PC-9 (cell line): ENCODE data around the gene N4BP2L1. TPM values are rescaled to one million over a fixed set of nuclear protein-coding genes. Genes with fewer than 3 reads are reported as not detected.

Experiments used
- BruUV-seq: library from RNA; stranded (reverse); fragments of 400-500 nt; replicated peaks from 2 replicates; lab custom pipeline; 2021; lab: Mats Ljungman, UMichigan
- CTCF ChIA-PET: fragments of 300-600 bp; sonication (Branson Sonifier 250); formaldehyde crosslinking; loops from one replicate; lab custom pipeline; 2022; ENCODE audit warnings: antibody characterized with exemption; lab: Charles Lee
- POLR2A ChIA-PET: fragments of 300-600 bp; sonication (Branson Sonifier 250); formaldehyde crosslinking; loops from one replicate; lab custom pipeline; 2022; ENCODE audit warnings: antibody characterized with exemption; ENCODE audit not compliant: unreplicated experiment; lab: Charles Lee
- DNase-seq, 2 experiments: peaks; one replicate each; pipeline versions ENCODE4 v3.0.0 to v3.0.0-alpha.2; 2015 to 2022; ENCODE audit warnings: mixed read lengths in 1 of 2
- H2AFZ ChIP-seq: fragments of 200-600 bp; sonication (generic); 2 replicates; pipeline ENCODE4 v1.8.1; 2017; ENCODE audit warnings: antibody characterized with exemption
- H3F3A ChIP-seq: fragments of 200-600 bp; sonication (generic); 2 replicates; pipeline ENCODE4 v1.8.1; 2017; ENCODE audit warnings: antibody characterized with exemption, mild to moderate bottlenecking, low read depth; ENCODE audit not compliant: insufficient read depth
- H3K27ac ChIP-seq: fragments of 200-600 bp; sonication (generic); 2 replicates; pipeline ENCODE4 v1.6.1; 2016; ENCODE audit warnings: mixed run types
- H3K27me3 ChIP-seq: fragments of 200-600 bp; sonication (generic); 2 replicates; pipeline ENCODE4 v1.6.1; 2016; ENCODE audit warnings: low read depth, mixed run types; ENCODE audit not compliant: insufficient read depth
- H3K36me3 ChIP-seq: fragments of 200-600 bp; sonication (generic); 2 replicates; pipeline ENCODE4 v1.6.1; 2016; ENCODE audit warnings: low read depth, mixed run types
- H3K4me1 ChIP-seq: fragments of 200-600 bp; sonication (generic); replicated peaks from 2 replicates; pipeline ENCODE4 v1.6.1; 2016; ENCODE audit warnings: mixed run types; ENCODE audit not compliant: insufficient read depth
- H3K4me2 ChIP-seq: fragments of 200-600 bp; sonication (generic); 2 replicates; pipeline ENCODE4 v1.6.1; 2017; ENCODE audit warnings: mixed run types
- H3K4me3 ChIP-seq: fragments of 200-600 bp; sonication (generic); 2 replicates; pipeline ENCODE4 v1.6.1; 2016; ENCODE audit warnings: mixed run types
- H3K79me2 ChIP-seq: fragments of 200-600 bp; sonication (generic); 2 replicates; pipeline ENCODE4 v1.6.1; 2017; ENCODE audit warnings: low read depth, mixed run types
- H3K9me2 ChIP-seq: fragments of 200-600 bp; sonication (generic); 2 replicates; pipeline ENCODE4 v1.8.1; 2017; ENCODE audit warnings: mild to moderate bottlenecking; ENCODE audit not compliant: insufficient read depth
- H3K9me3 ChIP-seq: fragments of 200-600 bp; sonication (generic); 2 replicates; pipeline ENCODE4 v1.8.1; 2016; ENCODE audit warnings: low read depth; ENCODE audit not compliant: insufficient read depth
- H4K20me1 ChIP-seq: fragments of 200-600 bp; sonication (generic); 2 replicates; pipeline ENCODE4 v1.8.1; 2017; ENCODE audit not compliant: insufficient read depth
- CTCF ChIP-seq: fragments of 200-600 bp; sonication (generic); conservative IDR thresholded peaks from 2 replicates; pipeline ENCODE4 v1.6.1; 2017; ENCODE audit warnings: mixed run types, antibody characterized with exemption, mild to moderate bottlenecking, moderate library complexity
- EZH2 ChIP-seq: fragments of 200-600 bp; sonication (generic); IDR thresholded peaks from 2 replicates; pipeline ENCODE4 v1.8.0; 2017; ENCODE audit warnings: antibody characterized with exemption, low read depth
- intact Hi-C: fragments of 100-400 bp; cut with micrococcal nuclease; formaldehyde crosslinking; loops from one replicate; pipeline ENCODE4 v1.10.0; 2022; ENCODE audit not compliant: unreplicated experiment
- total RNA-seq: library from RNA; stranded (reverse); gene quantifications from 2 replicates; pipeline ENCODE4 v1.2.3, GENCODE V29; 2021

N4BP2L1 gene
- total RNA-seq, 1 experiment from 2014 or later = 4.0 TPM

GRCh38 chr13:32438871-32439270, 10.9 kb upstream of the N4BP2L1 start:
- POLR2A ChIA-PET = no interaction called here
- no peak overlapping the region for H3K4me3 ChIP-seq
- H3K79me2 ChIP-seq = no peaks in the 10 kb centered on the region
- CTCF ChIA-PET = interaction anchor here (0.5 kb wide), 1 partner anchor 227 kb away, joined by 13 read pairs; no protein-coding TSS in a partner anchor
- H3K27me3 ChIP-seq = no peaks in the 10 kb centered on the region
- no peak overlapping the region for H2AFZ ChIP-seq
- no peaks in the 10 kb centered on the region for H3K36me3 ChIP-seq
- BruUV-seq = no TSS peak
- H4K20me1 ChIP-seq = no peaks in the 10 kb centered on the region
- H3K27ac ChIP-seq = no peak overlapping the region
- TF ChIP-seq CTCF = no peak
- TF ChIP-seq EZH2 = no peak
- no peaks in the 10 kb centered on the region; the same call in 1 of the 2 replicates for H3F3A ChIP-seq
- H3K4me2 ChIP-seq = no peak overlapping the region
- DNase-seq = no peak
- no peaks in the 10 kb centered on the region for H3K9me2 ChIP-seq
- no peaks in the 10 kb centered on the region for H3K4me1 ChIP-seq
- intact Hi-C loops = loop anchor here (10.0 kb wide), 1 partner anchor 614 kb away; no protein-coding TSS in a partner anchor
- no peaks in the 10 kb centered on the region for H3K9me3 ChIP-seq

GRCh38 chr13:32432856-32433255, 4.9 kb upstream of the N4BP2L1 start:
- POLR2A ChIA-PET = no interaction called here
- CTCF ChIA-PET = no interaction called here
- Histone ChIP-seq H3K9me3 (no peaks in the 10 kb centered on the region), H3K4me3 (no peak overlapping the region), H4K20me1 (no peaks in the 10 kb centered on the region), H3F3A (no peaks in the 10 kb centered on the region; the same call in 1 of the 2 replicates), H3K79me2 (no peaks in the 10 kb centered on the region), H3K4me1 (peaks cover 6% of the 10 kb centered on the region; the same call in 1 of the 2 replicates), H3K27ac (no peak overlapping the region), H3K9me2 (no peaks in the 10 kb centered on the region), H2AFZ (no peak overlapping the region), H3K4me2 (no peak overlapping the region), H3K27me3 (no peaks in the 10 kb centered on the region), H3K36me3 (no peaks in the 10 kb centered on the region)
- BruUV-seq = no TSS peak
- intact Hi-C loops = loop anchor here (10.0 kb wide), 1 partner anchor 608 kb away; no protein-coding TSS in a partner anchor
- TF ChIP-seq EZH2 (no peak), CTCF (no peak)
- DNase-seq = no peak

- Histone ChIP-seq H3K27ac (no peak overlapping the region), H3F3A (no peaks in the 10 kb centered on the region; the same call in 1 of the 2 replicates), H3K4me1 (peaks cover 13% of the 10 kb centered on the region; the same call in 1 of the 2 replicates), H3K9me2 (no peaks in the 10 kb centered on the region), H2AFZ (no peak overlapping the region), H3K79me2 (no peaks in the 10 kb centered on the region), H3K36me3 (no peaks in the 10 kb centered on the region), H3K27me3 (no peaks in the 10 kb centered on the region), H3K4me3 (no peak overlapping the region), H4K20me1 (no peaks in the 10 kb centered on the region), H3K4me2 (no peak overlapping the region), H3K9me3 (no peaks in the 10 kb centered on the region)
- POLR2A ChIA-PET = no interaction called here
- no peak for TF ChIP-seq EZH2
- CTCF ChIA-PET = no interaction called here
- BruUV-seq = no TSS peak
- no peak for DNase-seq
- intact Hi-C loops = loop anchor here (10.0 kb wide), 1 partner anchor 607 kb away; no protein-coding TSS in a partner anchor
Measured at GRCh38 chr13:32431361-32431760, 3.4 kb upstream of the N4BP2L1 start.
